Esophagus (tissue), 2 donors: ENCODE data around the gene NEO1. TPM values are rescaled to one million over a fixed set of nuclear protein-coding genes. Genes with fewer than 3 reads are reported as not detected.
"Not testable (repeated sequence)": the region's sequence is repeated elsewhere in the genome, so short reads cannot be mapped to it uniquely, and the experiment has no call there.

Experiments
- H3K27ac ChIP-seq, 2 donors: one replicate each; pipeline ENCODE4 v1.5.1; 2013; ENCODE audit warnings: low read depth in 2 of 2, mild to moderate bottlenecking in 2 of 2, inconsistent platforms in 1 of 2, low read length in 1 of 2, moderate library complexity in 1 of 2
- H3K27me3 ChIP-seq, 2 donors: one replicate each; pipeline ENCODE4 v1.6.1; 2013; ENCODE audit warnings: low read length in 2 of 2, control low read depth in 1 of 2, mild to moderate bottlenecking in 1 of 2; ENCODE audit not compliant: insufficient read depth in 2 of 2, control insufficient read depth in 1 of 2
- H3K36me3 ChIP-seq, 2 donors: one replicate each; pipeline ENCODE4 v1.6.1; 2013; ENCODE audit warnings: low read length in 1 of 2; ENCODE audit not compliant: control insufficient read depth in 2 of 2, insufficient read depth in 2 of 2
- H3K4me1 ChIP-seq, 2 donors: one replicate each; pipeline ENCODE4 v1.6.1; 2013; ENCODE audit warnings: low read length in 1 of 2; ENCODE audit not compliant: control insufficient read depth in 2 of 2, insufficient read depth in 2 of 2
- H3K4me3 ChIP-seq, 2 donors: one replicate each; pipeline ENCODE4 v1.5.1; 2013; ENCODE audit warnings: low read length in 2 of 2, mild to moderate bottlenecking in 2 of 2, low read depth in 1 of 2, moderate library complexity in 1 of 2
- H3K9me3 ChIP-seq, 2 donors: one replicate each; pipeline ENCODE4 v1.6.1; 2013; ENCODE audit warnings: mild to moderate bottlenecking in 2 of 2, low read depth in 1 of 2, low read length in 1 of 2, moderate library complexity in 1 of 2; ENCODE audit not compliant: control insufficient read depth in 2 of 2, insufficient read depth in 1 of 2
- WGBS, 2 donors: extraction: QIAGEN DNeasy Blood & Tissue Kit; methylation state at CpG; one replicate each; pipeline ENCODE4 v1.1.7; 2013; 5-methylcytosine and 5-hydroxymethylcytosine counted together
- polyA plus RNA-seq, 2 donors: library from polyadenylated mRNA; stranded (reverse); fragments of 200-250 nt; gene quantifications; one replicate each; pipeline ENCODE4 v1.2.3, GENCODE V29; 2013
- donor health status: healthy with polysubstance abuse.
- donor health status: Bipolar disorder and iron deficiency.

The NEO1 gene
- polyA plus RNA-seq, 2 donors, result 5.7 to 7.3 TPM

GRCh38 chr15:73298522-73299245 lies 246.4 kb downstream of the NEO1 start:
- H3K27me3 ChIP-seq, result no peaks in the 10 kb centered on the region
- no peaks in the 10 kb centered on the region for H3K4me1 ChIP-seq
- peaks cover 11 to 17% of the 10 kb centered on the region in 2 donors for H3K36me3 ChIP-seq
- no peak overlapping the region for H3K4me3 ChIP-seq
- no peaks in the 10 kb centered on the region for H3K9me3 ChIP-seq
- WGBS, 2 donors, result 82 to 84% methylated on average over 7 of the region's 7 CpGs
- H3K27ac ChIP-seq, result no peak overlapping the region

GRCh38 chr15:73300286-73300685 lies 248.0 kb downstream of the NEO1 start:
- H3K27me3 ChIP-seq, H3K27ac ChIP-seq, H3K4me1 ChIP-seq, H3K4me3 ChIP-seq, H3K9me3 ChIP-seq: not testable (repeated sequence)
- WGBS, 2 donors, result 86 to 93% methylated on average over 11 of the region's 11 CpGs
- H3K36me3 ChIP-seq, result peaks cover 11 to 17% of the 10 kb centered on the region in 2 donors

DNA sequence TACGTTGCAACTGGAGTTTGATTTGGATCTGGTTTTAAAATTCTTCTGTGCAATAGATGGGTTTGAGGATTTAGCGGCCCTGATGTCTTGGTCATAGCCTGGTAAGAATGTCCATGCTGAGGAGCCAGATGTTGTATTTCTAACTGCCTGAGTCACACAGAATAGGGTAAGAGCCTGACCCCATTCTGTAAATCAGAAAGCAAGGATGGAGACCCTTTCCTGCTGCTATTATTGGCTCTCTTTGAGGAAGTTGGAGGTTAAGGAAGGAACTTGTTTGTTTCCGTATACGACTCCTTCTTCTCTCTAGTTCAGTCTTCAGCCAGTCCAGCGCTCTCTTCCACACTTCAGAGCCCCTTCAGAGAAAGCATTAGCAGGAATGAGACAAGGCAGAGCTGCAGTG lies 251.4 kb downstream of the NEO1 start:
- Histone ChIP-seq H3K36me3 (peaks cover 8 to 9% of the 10 kb centered on the region in 2 donors), H3K4me1 (no peaks in the 10 kb centered on the region)
- WGBS, 2 donors, result 79% methylated on average over 5 of the region's 5 CpGs

GRCh38 chr15:73305331-73306211 lies 253.3 kb downstream of the NEO1 start:
- no peaks in the 10 kb centered on the region for H3K27me3 ChIP-seq
- H3K27ac ChIP-seq, result no peak overlapping the region
- H3K9me3 ChIP-seq, result no peaks in the 10 kb centered on the region
- 65 to 72% methylated on average over 12 of the region's 12 CpGs for WGBS, 2 donors
- H3K4me1 ChIP-seq, result no peaks in the 10 kb centered on the region
- H3K4me3 ChIP-seq, result no peak overlapping the region
- H3K36me3 ChIP-seq, result peaks cover 5 to 7% of the 10 kb centered on the region in 2 donors

More for the DNA sequence above, 251.4 kb downstream of the NEO1 start:
- Histone ChIP-seq H3K9me3 (no peaks in the 10 kb centered on the region), H3K27me3 (no peaks in the 10 kb centered on the region), H3K27ac (no peak overlapping the region), H3K4me3 (no peak overlapping the region)

DNA sequence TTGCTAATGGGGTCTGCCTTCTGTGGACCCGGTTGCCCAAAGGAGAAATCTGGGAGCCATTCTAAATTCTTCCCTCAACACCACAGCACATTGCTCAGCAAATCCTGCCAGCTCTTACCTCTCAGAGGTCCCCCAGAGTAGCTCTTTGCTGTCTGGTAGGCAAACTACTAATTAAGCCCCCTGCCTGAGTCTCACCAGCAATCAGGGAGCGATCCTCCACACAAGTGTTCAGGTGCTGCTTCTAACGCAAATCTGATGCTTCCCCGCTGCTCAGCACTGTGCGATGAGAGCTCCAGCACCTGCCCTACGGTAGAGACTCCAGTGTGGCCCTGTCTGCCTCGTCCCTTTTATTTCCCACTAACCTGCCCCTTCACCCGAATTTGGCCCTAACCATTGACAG lies 256.0 kb downstream of the NEO1 start:
- H3K4me1 ChIP-seq, result no peaks in the 10 kb centered on the region
- no peak overlapping the region for H3K27ac ChIP-seq
- no peaks in the 10 kb centered on the region for H3K27me3 ChIP-seq
- no peak overlapping the region for H3K4me3 ChIP-seq
- H3K9me3 ChIP-seq, result no peaks in the 10 kb centered on the region
- 89 to 91% methylated on average over 8 of the region's 8 CpGs for WGBS, 2 donors
- no peaks in the 10 kb centered on the region for H3K36me3 ChIP-seq

- H3K9me3 ChIP-seq, result no peaks in the 10 kb centered on the region
- H3K36me3 ChIP-seq, result no peaks in the 10 kb centered on the region
These were observed 261.6 kb downstream of the NEO1 start for GRCh38 chr15:73313861-73314260.

DNA sequence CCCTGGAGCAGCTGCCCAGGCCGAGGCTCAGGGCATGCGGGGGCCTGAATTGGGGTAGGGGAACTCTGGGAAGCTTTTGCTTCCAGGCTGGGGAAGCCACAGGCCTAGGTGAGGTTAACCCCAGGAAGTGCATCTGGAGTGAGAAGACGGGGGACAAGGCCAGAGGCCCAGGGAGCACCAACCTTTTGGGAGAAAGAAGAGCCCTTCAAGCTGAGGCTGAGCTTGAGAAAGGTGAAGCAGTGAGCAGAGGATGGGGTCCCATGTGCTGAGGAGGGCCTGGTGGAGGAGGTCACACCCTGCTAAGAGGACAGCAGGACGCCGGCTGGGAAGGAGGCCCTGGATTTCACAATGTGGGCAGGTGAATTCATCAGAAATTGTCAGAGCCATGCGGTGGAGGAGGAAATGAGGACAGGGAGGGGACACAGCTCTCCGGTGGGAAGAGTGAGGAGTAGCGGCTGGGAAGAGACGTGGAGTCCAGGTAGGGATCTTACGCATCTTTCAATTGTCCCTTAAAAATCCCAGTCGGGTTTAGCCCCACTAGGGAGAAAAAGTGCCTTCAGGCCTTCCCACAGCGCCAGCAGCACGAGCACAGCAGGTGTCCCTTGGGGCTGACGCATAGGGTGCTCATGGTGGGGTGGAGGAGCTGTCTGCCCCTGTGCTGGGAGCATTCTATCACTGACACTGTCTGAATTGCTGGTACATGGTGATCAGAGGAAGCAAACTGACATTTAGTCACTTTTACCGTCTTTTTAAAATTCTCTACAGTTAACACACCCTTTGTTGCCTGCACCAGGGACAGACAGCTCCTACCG lies 265.6 kb downstream of the NEO1 start:
- WGBS, 2 donors, result 72 to 77% methylated on average over 16 of the region's 16 CpGs
- Histone ChIP-seq H3K27ac (no peak overlapping the region), H3K4me3 (no peak overlapping the region), H3K4me1 (no peaks in the 10 kb centered on the region), H3K9me3 (peaks cover 0 to 2% of the 10 kb centered on the region in 2 donors), H3K36me3 (no peaks in the 10 kb centered on the region), H3K27me3 (peaks cover 0 to 3% of the 10 kb centered on the region in 2 donors)

More at GRCh38 chr15:73313861-73314260, 261.6 kb downstream of the NEO1 start:
- H3K27ac ChIP-seq, result no peak overlapping the region
- WGBS, 2 donors, result 52 to 55% methylated on average over 2 of the region's 2 CpGs
- no peak overlapping the region for H3K4me3 ChIP-seq
- H3K27me3 ChIP-seq, result no peaks in the 10 kb centered on the region
- H3K4me1 ChIP-seq, result no peaks in the 10 kb centered on the region

DNA sequence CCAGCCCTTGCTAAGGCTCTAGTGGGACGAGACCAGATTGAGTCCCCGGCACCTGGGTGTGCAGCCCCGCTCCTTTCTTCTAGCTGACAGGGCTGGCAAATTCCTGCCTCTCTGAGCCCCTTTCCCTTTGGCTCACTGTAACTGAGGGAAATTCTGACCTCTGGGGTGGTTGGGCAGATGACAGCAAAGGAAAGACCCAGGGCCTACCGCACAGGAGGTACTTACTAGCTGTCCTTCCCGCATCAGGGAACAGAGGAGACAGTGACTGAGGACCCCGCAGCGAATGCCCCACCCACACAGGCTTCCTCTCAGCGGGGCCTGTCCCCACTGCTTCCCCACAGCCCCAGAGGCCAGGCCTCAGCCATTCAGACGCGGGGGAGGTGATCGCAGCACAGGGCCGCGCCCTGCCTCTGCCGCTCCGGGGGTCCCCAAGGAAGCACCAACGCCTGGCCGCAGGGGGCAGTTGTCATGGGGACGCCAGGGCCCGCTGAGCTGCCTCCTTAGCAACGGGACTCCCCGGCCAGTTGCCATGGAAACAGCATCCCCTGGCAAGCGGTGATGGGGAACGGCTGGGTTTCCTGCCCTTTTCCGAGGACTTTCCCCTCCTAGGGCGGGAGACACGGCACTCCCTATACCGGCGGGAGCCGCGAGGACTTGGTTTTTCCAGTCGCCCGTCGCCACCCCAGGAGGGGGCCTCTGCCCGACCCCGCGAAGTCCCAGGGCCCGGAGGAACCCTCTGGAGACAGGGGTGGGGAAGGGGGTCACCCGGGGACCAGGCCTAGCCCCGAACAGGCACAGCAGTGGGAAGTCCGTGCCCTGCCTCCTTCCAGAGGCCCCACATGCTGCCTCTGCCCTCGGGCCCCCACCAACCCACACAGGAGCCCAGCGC lies 266.4 kb downstream of the NEO1 start:
- WGBS, 2 donors, result 20 to 21% methylated on average over 36 to 42 of the region's 42 CpGs
- no peaks in the 10 kb centered on the region for H3K36me3 ChIP-seq
- no peak overlapping the region for H3K27ac ChIP-seq
- no peak overlapping the region for H3K4me3 ChIP-seq
- peaks cover 0 to 2% of the 10 kb centered on the region in 2 donors for H3K9me3 ChIP-seq
- peaks cover 0 to 3% of the 10 kb centered on the region in 2 donors for H3K27me3 ChIP-seq
- no peaks in the 10 kb centered on the region for H3K4me1 ChIP-seq
